ENCODE results near the gene LIG1.

LIG1 gene

DNA sequence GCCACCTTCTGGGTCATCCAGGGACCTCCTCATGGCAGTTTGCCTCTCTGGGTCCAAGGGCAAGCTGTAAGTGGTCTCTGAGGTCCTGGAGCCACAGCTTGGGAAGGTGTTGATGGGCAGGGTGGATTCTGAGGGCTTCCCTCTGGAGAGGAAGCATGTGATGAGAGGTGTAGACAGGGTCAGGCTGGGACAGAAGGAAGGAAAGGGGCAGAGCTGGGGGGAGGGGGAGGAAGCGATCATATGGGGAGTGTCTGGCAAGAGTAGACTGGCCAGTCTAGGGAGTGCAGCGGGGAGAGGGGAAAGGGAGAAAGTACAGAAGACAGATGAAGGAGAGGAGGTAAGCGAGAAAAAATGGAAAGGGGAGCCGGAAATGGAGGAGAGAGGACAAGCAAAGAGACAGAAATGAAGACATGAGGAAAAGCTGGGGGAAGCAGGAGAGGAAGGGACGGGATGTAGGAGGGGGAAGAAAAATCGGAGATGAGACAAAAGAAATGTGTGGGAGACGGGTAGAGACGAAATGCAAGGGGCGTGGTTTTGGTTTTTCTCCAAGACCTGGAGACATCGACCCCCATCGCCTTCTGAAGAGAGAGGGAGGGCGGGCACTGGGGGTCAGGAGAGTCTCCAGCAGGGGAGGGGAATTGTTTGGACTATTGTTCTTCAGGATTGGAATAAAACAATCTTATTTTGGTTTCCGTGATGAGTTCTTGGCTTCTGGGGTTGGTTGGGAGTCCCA, 27.0 kb upstream of the LIG1 start:
- Histone ChIP-seq H3K27ac (ENCODE audit: low read depth, low read length) (no peak overlapping the region), H3K27me3 (ENCODE audit: control insufficient read depth in 5 of 5, insufficient read depth in 4 of 5, low read length in 5 of 5) (peaks cover 0 to 3% (median 2%) of the 10 kb centered on the region in 5 donors), H3K4me3 (ENCODE audit: low read depth in 1 of 5, low read length in 5 of 5) (peak overlapping the region in 2 of 5 donors; percentile 15 to 37), H3K36me3 (ENCODE audit: control insufficient read depth in 5 of 5, insufficient read depth in 5 of 5, low read length in 5 of 5) (peaks cover 0 to 4% (median 0%) of the 10 kb centered on the region in 5 donors), H3K4me1 (ENCODE audit: control insufficient read depth in 5 of 5, insufficient read depth in 5 of 5, low read length in 5 of 5) (peaks cover 0 to 13% (median 9%) of the 10 kb centered on the region in 5 donors), H3K9ac (ENCODE audit: low read length in 5 of 5) (peak overlapping the region in 1 of 5 donors; percentile 24), H3K9me3 (ENCODE audit: control insufficient read depth in 5 of 5, low read length in 5 of 5) (no peaks in the 10 kb centered on the region)

DNA sequence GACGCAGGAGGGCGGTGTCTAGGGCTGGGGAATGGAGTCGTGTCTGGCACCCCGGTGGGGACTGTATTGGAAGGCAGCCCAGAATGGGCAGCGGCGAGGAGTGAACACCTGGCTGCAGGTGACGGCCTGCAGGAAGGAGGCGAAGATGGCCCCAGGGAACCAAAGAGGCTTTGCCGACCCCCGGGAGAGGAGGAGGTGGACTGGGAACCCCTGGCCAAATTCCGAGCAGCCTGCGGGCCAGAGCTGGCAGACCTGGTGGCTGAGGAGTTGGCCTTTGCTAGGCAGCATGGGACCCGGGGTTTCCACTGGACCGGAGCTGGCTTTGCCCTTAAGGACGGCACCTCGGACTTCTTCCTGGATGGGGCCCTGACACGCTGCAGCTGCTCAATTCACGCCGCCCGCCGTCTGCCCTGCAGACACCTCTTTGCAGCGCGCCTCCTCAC, 26.2 kb upstream of the LIG1 start:
- H3K9ac ChIP-seq (ENCODE audit: low read length in 5 of 5), result no peak overlapping the region
- no peak overlapping the region for H3K4me3 ChIP-seq (ENCODE audit: low read depth in 1 of 5, low read length in 5 of 5)
- no peak overlapping the region for H3K27ac ChIP-seq (ENCODE audit: low read depth, low read length)
- peaks cover 0 to 3% (median 2%) of the 10 kb centered on the region in 5 donors for H3K27me3 ChIP-seq (ENCODE audit: control insufficient read depth in 5 of 5, insufficient read depth in 4 of 5, low read length in 5 of 5)
- H3K4me1 ChIP-seq (ENCODE audit: control insufficient read depth in 5 of 5, insufficient read depth in 5 of 5, low read length in 5 of 5), result peaks cover 0 to 13% (median 9%) of the 10 kb centered on the region in 5 donors
- no peaks in the 10 kb centered on the region for H3K9me3 ChIP-seq (ENCODE audit: control insufficient read depth in 5 of 5, low read length in 5 of 5)
- peaks cover 0 to 7% (median 0%) of the 10 kb centered on the region in 5 donors for H3K36me3 ChIP-seq (ENCODE audit: control insufficient read depth in 5 of 5, insufficient read depth in 5 of 5, low read length in 5 of 5)

GRCh38 chr19:48194844-48195830, 25.0 kb upstream of the LIG1 start:
- Histone ChIP-seq H3K4me1 (ENCODE audit: control insufficient read depth in 5 of 5, insufficient read depth in 5 of 5, low read length in 5 of 5) (peaks cover 0 to 13% (median 9%) of the 10 kb centered on the region in 5 donors), H3K9ac (ENCODE audit: low read length in 5 of 5) (no peak overlapping the region), H3K9me3 (ENCODE audit: control insufficient read depth in 5 of 5, low read length in 5 of 5) (no peaks in the 10 kb centered on the region), H3K27me3 (ENCODE audit: control insufficient read depth in 5 of 5, insufficient read depth in 4 of 5, low read length in 5 of 5) (peaks cover 0 to 3% (median 2%) of the 10 kb centered on the region in 5 donors), H3K27ac (ENCODE audit: low read depth, low read length) (no peak overlapping the region), H3K4me3 (ENCODE audit: low read depth in 1 of 5, low read length in 5 of 5) (no peak overlapping the region), H3K36me3 (ENCODE audit: control insufficient read depth in 5 of 5, insufficient read depth in 5 of 5, low read length in 5 of 5) (peaks cover 0 to 7% (median 0%) of the 10 kb centered on the region in 5 donors)

- Histone ChIP-seq H3K27me3 (ENCODE audit: control insufficient read depth in 5 of 5, insufficient read depth in 4 of 5, low read length in 5 of 5) (peaks cover 0 to 3% (median 2%) of the 10 kb centered on the region in 5 donors), H3K9ac (ENCODE audit: low read length in 5 of 5) (no peak overlapping the region), H3K9me3 (ENCODE audit: control insufficient read depth in 5 of 5, low read length in 5 of 5) (no peaks in the 10 kb centered on the region), H3K27ac (ENCODE audit: low read depth, low read length) (no peak overlapping the region), H3K4me3 (ENCODE audit: low read depth in 1 of 5, low read length in 5 of 5) (no peak overlapping the region), H3K4me1 (ENCODE audit: control insufficient read depth in 5 of 5, insufficient read depth in 5 of 5, low read length in 5 of 5) (peaks cover 0 to 13% (median 9%) of the 10 kb centered on the region in 5 donors), H3K36me3 (ENCODE audit: control insufficient read depth in 5 of 5, insufficient read depth in 5 of 5, low read length in 5 of 5) (peaks cover 0 to 7% (median 0%) of the 10 kb centered on the region in 5 donors)
Observed at GRCh38 chr19:48194041-48194843, 24.1 kb upstream of the LIG1 start.

DNA sequence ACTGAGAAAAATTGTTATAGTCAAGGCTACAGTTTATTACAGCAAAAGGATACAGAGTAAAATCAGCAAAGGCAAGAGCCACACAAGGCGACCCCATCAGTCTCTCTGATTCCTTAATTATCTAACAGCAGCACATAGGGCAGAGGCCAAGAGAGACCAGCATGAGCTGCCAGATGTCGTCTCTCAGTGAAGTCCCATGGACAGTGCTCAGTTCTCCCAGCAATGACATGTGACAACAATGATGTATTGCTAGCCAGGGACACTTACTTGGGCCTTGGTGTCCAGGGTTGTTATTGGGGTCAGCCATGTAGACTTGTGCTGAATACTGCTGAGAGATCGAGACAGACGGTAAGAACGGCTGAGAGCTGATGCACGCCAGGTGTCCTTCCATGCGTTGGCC, 22.6 kb upstream of the LIG1 start:
- H3K4me1 ChIP-seq (ENCODE audit: control insufficient read depth in 5 of 5, insufficient read depth in 5 of 5, low read length in 5 of 5), result peaks cover 0 to 13% (median 9%) of the 10 kb centered on the region in 5 donors
- no peak overlapping the region for H3K27ac ChIP-seq (ENCODE audit: low read depth, low read length)
- H3K9me3 ChIP-seq (ENCODE audit: control insufficient read depth in 5 of 5, low read length in 5 of 5), result no peaks in the 10 kb centered on the region
- peaks cover 0 to 9% (median 7%) of the 10 kb centered on the region in 5 donors for H3K36me3 ChIP-seq (ENCODE audit: control insufficient read depth in 5 of 5, insufficient read depth in 5 of 5, low read length in 5 of 5)
- H3K4me3 ChIP-seq (ENCODE audit: low read depth in 1 of 5, low read length in 5 of 5), result no peak overlapping the region
- no peak overlapping the region for H3K9ac ChIP-seq (ENCODE audit: low read length in 5 of 5)
- peaks cover 0 to 3% (median 2%) of the 10 kb centered on the region in 5 donors for H3K27me3 ChIP-seq (ENCODE audit: control insufficient read depth in 5 of 5, insufficient read depth in 4 of 5, low read length in 5 of 5)

GRCh38 chr19:48190885-48191284, 20.7 kb upstream of the LIG1 start:
- H3K9ac ChIP-seq (ENCODE audit: low read length in 5 of 5), result no peak overlapping the region
- H3K27me3 ChIP-seq (ENCODE audit: control insufficient read depth in 5 of 5, insufficient read depth in 4 of 5, low read length in 5 of 5), result no peaks in the 10 kb centered on the region
- H3K4me1 ChIP-seq (ENCODE audit: control insufficient read depth in 5 of 5, insufficient read depth in 5 of 5, low read length in 5 of 5), result no peaks in the 10 kb centered on the region
- H3K27ac ChIP-seq (ENCODE audit: low read depth, low read length), result no peak overlapping the region
- H3K9me3 ChIP-seq (ENCODE audit: control insufficient read depth in 5 of 5, low read length in 5 of 5), result no peaks in the 10 kb centered on the region
- peaks cover 0 to 9% (median 7%) of the 10 kb centered on the region in 5 donors for H3K36me3 ChIP-seq (ENCODE audit: control insufficient read depth in 5 of 5, insufficient read depth in 5 of 5, low read length in 5 of 5)
- no peak overlapping the region for H3K4me3 ChIP-seq (ENCODE audit: low read depth in 1 of 5, low read length in 5 of 5)

- no peaks in the 10 kb centered on the region for H3K9me3 ChIP-seq (ENCODE audit: control insufficient read depth in 5 of 5, low read length in 5 of 5)
- H3K36me3 ChIP-seq (ENCODE audit: control insufficient read depth in 5 of 5, insufficient read depth in 5 of 5, low read length in 5 of 5), result peaks cover 0 to 9% (median 7%) of the 10 kb centered on the region in 5 donors
- H3K4me3 ChIP-seq (ENCODE audit: low read depth in 1 of 5, low read length in 5 of 5), result no peak overlapping the region
- H3K27me3 ChIP-seq (ENCODE audit: control insufficient read depth in 5 of 5, insufficient read depth in 4 of 5, low read length in 5 of 5), result no peaks in the 10 kb centered on the region
- H3K9ac ChIP-seq (ENCODE audit: low read length in 5 of 5), result no peak overlapping the region
- H3K4me1 ChIP-seq (ENCODE audit: control insufficient read depth in 5 of 5, insufficient read depth in 5 of 5, low read length in 5 of 5), result no peaks in the 10 kb centered on the region
- no peak overlapping the region for H3K27ac ChIP-seq (ENCODE audit: low read depth, low read length)
Observed at GRCh38 chr19:48190288-48190884, 20.2 kb upstream of the LIG1 start.

DNA sequence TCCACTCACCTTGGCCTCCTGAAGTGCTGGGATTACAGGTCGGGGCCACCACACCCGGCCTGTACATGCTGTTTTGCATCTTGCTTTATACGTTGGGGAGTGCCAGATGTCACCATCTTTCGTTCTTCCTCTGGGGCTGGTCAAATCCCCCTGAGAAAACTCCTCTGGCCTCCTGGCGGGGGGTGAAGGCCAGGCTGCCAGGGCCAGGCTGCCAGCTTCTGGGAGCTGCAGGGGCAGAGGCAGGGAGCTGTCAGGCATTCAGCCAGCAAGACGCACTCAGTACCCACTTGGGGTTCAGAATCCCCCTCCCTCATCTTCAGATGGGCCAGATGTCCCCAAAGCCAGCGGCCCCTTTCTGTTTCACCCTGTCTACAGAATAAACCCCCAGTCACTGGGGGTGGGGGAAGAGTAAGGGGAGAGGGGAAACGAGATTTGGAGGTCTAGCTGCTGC, 16.4 kb upstream of the LIG1 start:
- peaks cover 0 to 7% (median 6%) of the 10 kb centered on the region in 5 donors for H3K9me3 ChIP-seq (ENCODE audit: control insufficient read depth in 5 of 5, low read length in 5 of 5)

GRCh38 chr19:48186015-48186414, 15.9 kb upstream of the LIG1 start:
- H3K36me3 ChIP-seq (ENCODE audit: control insufficient read depth in 5 of 5, insufficient read depth in 5 of 5, low read length in 5 of 5), result peaks cover 0 to 14% (median 6%) of the 10 kb centered on the region in 5 donors
- H3K4me1 ChIP-seq (ENCODE audit: control insufficient read depth in 5 of 5, insufficient read depth in 5 of 5, low read length in 5 of 5), result no peaks in the 10 kb centered on the region
- H3K27ac ChIP-seq (ENCODE audit: low read depth, low read length), result no peak overlapping the region

More for the DNA sequence above, 16.4 kb upstream of the LIG1 start:
- Histone ChIP-seq H3K4me1 (ENCODE audit: control insufficient read depth in 5 of 5, insufficient read depth in 5 of 5, low read length in 5 of 5) (no peaks in the 10 kb centered on the region), H3K9ac (ENCODE audit: low read length in 5 of 5) (no peak overlapping the region), H3K4me3 (ENCODE audit: low read depth in 1 of 5, low read length in 5 of 5) (no peak overlapping the region), H3K27ac (ENCODE audit: low read depth, low read length) (no peak overlapping the region), H3K27me3 (ENCODE audit: control insufficient read depth in 5 of 5, insufficient read depth in 4 of 5, low read length in 5 of 5) (no peaks in the 10 kb centered on the region), H3K36me3 (ENCODE audit: control insufficient read depth in 5 of 5, insufficient read depth in 5 of 5, low read length in 5 of 5) (peaks cover 0 to 14% (median 6%) of the 10 kb centered on the region in 5 donors)

More at GRCh38 chr19:48186015-48186414, 15.9 kb upstream of the LIG1 start:
- Histone ChIP-seq H3K27me3 (ENCODE audit: control insufficient read depth in 5 of 5, insufficient read depth in 4 of 5, low read length in 5 of 5) (no peaks in the 10 kb centered on the region), H3K9me3 (ENCODE audit: control insufficient read depth in 5 of 5, low read length in 5 of 5) (peaks cover 0 to 13% (median 11%) of the 10 kb centered on the region in 5 donors), H3K4me3 (ENCODE audit: low read depth in 1 of 5, low read length in 5 of 5) (no peak overlapping the region), H3K9ac (ENCODE audit: low read length in 5 of 5) (no peak overlapping the region)
